ENCODE data around the gene DNAH14. TPM values are rescaled to one million over a fixed set of nuclear protein-coding genes. Genes with fewer than 3 reads are reported as not detected.

DNAH14 gene
- total and polyA plus RNA-seq, 9 of the 15 experiments (the other 6 are each of a cell fraction or from before 2014, with no cell fraction given): 58.4 to 142 (median 98.4) TPM

- TF ChIP-seq ZNF431 (CRISPR knock-in tag; IDR thresholded peaks at IDR 0.05) (no peak), SMARCA4 (IDR thresholded peaks at IDR 0.05) (peak; percentile 27; the same call in 1 of the 2 replicates), ELK1 (CRISPR knock-in tag; IDR thresholded peaks at IDR 0.05) (no peak), ZNF512 (tag; IDR thresholded peaks at IDR 0.05) (no peak), IRF2 (CRISPR knock-in tag; IDR thresholded peaks at IDR 0.05) (no peak), BHLHE40 (IDR thresholded peaks at IDR 0.05; ENCODE audit: low read length) (peak; percentile 7; the same call in 1 of the 2 replicates), PRMT5 (CRISPR knock-in tag; IDR thresholded peaks at IDR 0.05) (no peak), ARID4B (CRISPR knock-in tag; IDR thresholded peaks at IDR 0.05) (peak; percentile 91), MCM2 (IDR thresholded peaks at IDR 0.05; ENCODE audit: low read depth) (no peak), TFAM (CRISPR knock-in tag; conservative IDR thresholded peaks at IDR 0.05) (no peak), ZNF263 (CRISPR knock-in tag; IDR thresholded peaks at IDR 0.05; ENCODE audit: borderline replicate concordance) (peak; percentile 36; the same call in 1 of the 2 replicates), PBX2 (CRISPR knock-in tag; IDR thresholded peaks at IDR 0.05; ENCODE audit: low read depth) (no peak), PBX2 (tag; conservative IDR thresholded peaks at IDR 0.05; ENCODE audit: low read depth) (no peak), GTF2E2 (tag; IDR thresholded peaks at IDR 0.05) (peak; percentile 86), CBX3 (IDR thresholded peaks at IDR 0.05; ENCODE audit: borderline replicate concordance in 1 of 2, low read length in 2 of 2) (peak in 1 of 2 experiments; percentile 88; a peak in 1 of 3 replicates), ZNF354B (CRISPR knock-in tag; IDR thresholded peaks at IDR 0.05) (no peak), NFE2L1 (tag; IDR thresholded peaks at IDR 0.05; ENCODE audit: borderline replicate concordance, low read depth) (no peak), TSC22D4 (tag; IDR thresholded peaks at IDR 0.05) (no peak)
These were observed at the start of gene DNAH14 (continued) for GRCh38 chr1:224929335-224930237.

All from K562 (cell line).